K562 (cell line): Measurements from ENCODE around the gene DDRGK1. TPM values are rescaled to one million over a fixed set of nuclear protein-coding genes. Genes with fewer than 3 reads are reported as not detected.

Source experiments
- ATAC-seq: fragments of 200-7000 bp; cut with Tn5 transposase; 3 replicates; pipeline ENCODE4 v1.9.1; 2020; ENCODE audit warnings: moderate library complexity
- BruUV-seq: library from RNA; stranded (reverse); fragments of 400-500 nt; replicated peaks from 2 replicates; lab custom pipeline; 2021; lab: Mats Ljungman, UMichigan
- CTCF ChIA-PET: fragments of 300-600 bp; formaldehyde crosslinking; extraction: SDS; loops from one replicate; lab custom pipeline; 2021; ENCODE audit warnings: low intra/inter-chr PET ratio; lab: Yijun Ruan, JAX
- POLR2A ChIA-PET: fragments of 300-600, 350-650 bp; sonication (Branson Sonifier 250); formaldehyde crosslinking; extraction: SDS; loops from one replicate; lab custom pipeline; 2021; ENCODE audit warnings: antibody characterized with exemption, inconsistent platforms; lab: Yijun Ruan, JAX
- DNase-seq, 4 experiments: peaks; one replicate each; pipeline versions ENCODE4 v3.0.0 to v3.0.0-alpha.2; 2011 to 2018; ENCODE audit warnings: low spot score in 3 of 4, mixed read lengths in 3 of 4; ENCODE audit errors: extremely low read depth in 1 of 4
- FAIRE-seq: peaks from 2 replicates; lab custom pipeline; 2011; peaks lifted over from hg19 to GRCh38; lab: Jason Lieb, UNC
- H2AFZ ChIP-seq: 2 replicates; pipeline ENCODE4 v1.6.0; 2011; ENCODE audit warnings: low read depth, low read length, control low read depth, inconsistent platforms
- H3K27ac ChIP-seq: fragments of 200-600 bp; 3 replicates; pipeline ENCODE4 v1.8.0; 2011; ENCODE audit warnings: low read depth, mild to moderate bottlenecking, control low read depth, inconsistent platforms, low read length, moderate library complexity, mixed read lengths; ENCODE audit errors: extremely low read depth
- H3K27me3 ChIP-seq, 2 experiments: fragments of 300-600 bp in 1 of 2; 2 replicates in 1 of 2; 3 replicates in 1 of 2; pipeline versions ENCODE4 v1.6.0 to v1.8.0; 2011; ENCODE audit warnings: inconsistent platforms in 2 of 2, low read length in 2 of 2, mild to moderate bottlenecking in 1 of 2, mixed read lengths in 1 of 2, moderate library complexity in 1 of 2; ENCODE audit not compliant: control insufficient read depth in 2 of 2, insufficient read depth in 2 of 2
- H3K36me3 ChIP-seq: fragments of 300-600 bp; 3 replicates; pipeline ENCODE4 v1.8.0; 2011; ENCODE audit warnings: mild to moderate bottlenecking, low read length, inconsistent platforms; ENCODE audit not compliant: control insufficient read depth, insufficient read depth
- H3K4me1 ChIP-seq, 2 experiments: fragments of 200-600 bp in 1 of 2; replicated peaks in 1 of 2; 2 replicates in 1 of 2; 3 replicates in 1 of 2; pipeline versions ENCODE4 v1.5.1 to v1.8.0; 2011; ENCODE audit warnings: inconsistent platforms in 2 of 2, low read length in 2 of 2, mild to moderate bottlenecking in 1 of 2, mixed read lengths in 1 of 2, moderate library complexity in 1 of 2; ENCODE audit not compliant: control insufficient read depth in 2 of 2, insufficient read depth in 2 of 2
- H3K4me2 ChIP-seq: 2 replicates; pipeline ENCODE4 v1.6.1; 2011; ENCODE audit warnings: low read length, control low read depth, inconsistent platforms, mixed read lengths; ENCODE audit not compliant: insufficient read depth
- H3K4me3 ChIP-seq: fragments of 200-600 bp; sonication (generic), shearing (Covaris generic); 2 replicates; pipeline ENCODE4 v1.5.1; 2016; ENCODE audit warnings: control low read depth, inconsistent platforms
- H3K79me2 ChIP-seq: fragments of 200-600 bp; 3 replicates; pipeline ENCODE4 v1.8.0; 2011; ENCODE audit warnings: low read length, inconsistent platforms; ENCODE audit not compliant: control insufficient read depth, insufficient read depth
- H3K9ac ChIP-seq, 2 experiments: 2 replicates each; pipeline versions ENCODE4 v1.6.0 to v1.6.1; 2011; ENCODE audit warnings: low read depth in 2 of 2, low read length in 2 of 2, control low read depth in 1 of 2, inconsistent platforms in 1 of 2, mild to moderate bottlenecking in 1 of 2, mixed read lengths in 1 of 2; ENCODE audit not compliant: insufficient read depth in 1 of 2
- H3K9me1 ChIP-seq: one replicate; pipeline ENCODE4 v1.6.0; 2011; ENCODE audit warnings: inconsistent platforms, mild to moderate bottlenecking, low read length, moderate library complexity; ENCODE audit not compliant: control insufficient read depth, insufficient read depth
- H3K9me3 ChIP-seq: replicated peaks from 2 replicates; pipeline ENCODE4 v1.5.1; 2011; ENCODE audit warnings: low read depth, low read length, inconsistent platforms; ENCODE audit not compliant: control insufficient read depth, insufficient read depth
- H4K20me1 ChIP-seq: replicated peaks from 2 replicates; pipeline ENCODE4 v1.6.1; 2011; ENCODE audit warnings: low read length, inconsistent platforms, mixed read lengths; ENCODE audit not compliant: control insufficient read depth, insufficient read depth
- CREB5 ChIP-seq: fragments of 250-450 bp; sonication (Bioruptor Pico); IDR thresholded peaks from 2 replicates; pipeline ENCODE4 v1.5.0; 2020; ENCODE audit warnings: mild to moderate bottlenecking
- E2F8 ChIP-seq: fragments of 450-650 bp; IDR thresholded peaks from 2 replicates; pipeline ENCODE4 v1.7.1; 2018; ENCODE audit warnings: mild to moderate bottlenecking, low read depth; ENCODE audit not compliant: partially characterized antibody
- MITF ChIP-seq: IDR thresholded peaks from 2 replicates; pipeline ENCODE4 v1.6.1; 2014; ENCODE audit warnings: antibody characterized with exemption
- PTRF ChIP-seq: fragments of 450-650 bp; IDR thresholded peaks from 2 replicates; pipeline ENCODE4 v1.6.1; 2016; ENCODE audit warnings: mild to moderate bottlenecking, missing genetic modification characterization, missing compliant biosample characterization
- RREB1 ChIP-seq: fragments of 250-450 bp; sonication (Bioruptor Pico); IDR thresholded peaks from 2 replicates; pipeline ENCODE4 v1.4.0; 2020
- ZFP1 ChIP-seq: fragments of 450-650 bp; formaldehyde crosslinking; IDR thresholded peaks from 2 replicates; pipeline ENCODE4 v1.4.0; 2020; ENCODE audit warnings: mild to moderate bottlenecking, mixed read lengths
- ZNF75A ChIP-seq: fragments of 450-650 bp; formaldehyde crosslinking; IDR thresholded peaks from 2 replicates; pipeline ENCODE4 v1.4.0; 2020; ENCODE audit warnings: mild to moderate bottlenecking
- WGBS: fragments of 100-300 bp; shearing (Covaris generic); methylation state at CpG from one replicate; pipeline ENCODE4 v1.1.6; 2016; ENCODE audit warnings: low coverage, mixed read lengths; ENCODE audit not compliant: insufficient coverage; ENCODE audit errors: missing lambda C conversion rate; 5-methylcytosine and 5-hydroxymethylcytosine counted together
- in situ Hi-C: fragments of 300-500 bp; cut with MboI; formaldehyde crosslinking; loops from 4 replicates; pipeline ENCODE4 v1.15.0; 2018; ENCODE audit warnings: inconsistent platforms, mixed read lengths
- intact Hi-C: fragments of 100-400 bp; cut with micrococcal nuclease; formaldehyde crosslinking; loops from 2 replicates; pipeline ENCODE4 v1.14.2; 2022
- polyA plus RNA-seq, 8 experiments: library from polyadenylated mRNA; depleted of rRNA in 4 of 8; stranded (reverse) in 5 of 8; unstranded in 3 of 8; fragments of >200 nt; fragmentation: Nextera tagmentation in 2 of 8; fragmentation: Illumina TruSeq in 1 of 8; extraction: Ambion mirVana in 2 of 8; extraction: Trizol in 1 of 8; gene quantifications; 2 replicates each; pipeline versions ENCODE4 v1.2.1 to v1.2.3, GENCODE V29; 2011 to 2014; ENCODE audit warnings: inconsistent platforms in 1 of 8, missing spikeins in 1 of 8
- total RNA-seq, 7 experiments: library from RNA; depleted of rRNA in 6 of 7; stranded (reverse); fragments of >200 nt in 6 of 7; fragmentation: Illumina TruSeq in 2 of 7; extraction: Trizol in 2 of 7; gene quantifications; 2 replicates each; pipeline versions ENCODE4 v1.2.1 to v1.2.3, GENCODE V29; 2011 to 2021; ENCODE audit warnings: low replicate concordance in 1 of 7

Gene DDRGK1
- total and polyA plus RNA-seq, 9 of the 15 experiments (the other 6 are each of a cell fraction or from before 2014, with no cell fraction given): 2.3 to 54.4 (median 29.1) TPM

- peak; percentile 40 for TF ChIP-seq E2F8
- no peak for TF ChIP-seq MITF
Observed at GRCh38 chr20:3203315-3204123, 963 bp downstream of the DDRGK1 start (continued).

GRCh38 chr20:3202965-3203314 is 1.5 kb downstream of the DDRGK1 start:
- no TSS peak for BruUV-seq
- 13% methylated on average over 9 of the region's 9 CpGs for WGBS
- Histone ChIP-seq H3K36me3 (peaks cover 30% of the 10 kb centered on the region; the same call in 2 of the 3 replicates), H3K27me3 (no peaks in the 10 kb centered on the region), H4K20me1 (no peaks in the 10 kb centered on the region), H3K9me1 (no peaks in the 10 kb centered on the region), H3K27ac (peak overlapping the region; percentile 69), H3K4me1 (peaks cover 7 to 32% of the 10 kb centered on the region in 2 experiments; a peak in 4 of 5 replicates), H3K9ac (peak overlapping the region; percentile 73 to 93; a peak in 3 of 4 replicates), H3K4me2 (peak overlapping the region; percentile 81), H3K79me2 (peaks cover 23% of the 10 kb centered on the region), H3K9me3 (no peaks in the 10 kb centered on the region), H2AFZ (no peak overlapping the region), H3K4me3 (peak overlapping the region; percentile 63)
- CTCF ChIA-PET: no interaction called here
- intact Hi-C loops: no loop called here
- in situ Hi-C loops: no loop called here
- ATAC-seq (peak; percentile 6; the same call in 2 of the 3 replicates), FAIRE-seq (no peak), DNase-seq (no peak)
- POLR2A ChIA-PET: interaction anchor here (0.6 to 0.9 kb wide), 6 partner anchors 8 to 545 kb away, joined by 3 to 4 read pairs (median 4); no protein-coding TSS in a partner anchor
- TF ChIP-seq RREB1 (no peak), CREB5 (CRISPR knock-in tag) (no peak), ZFP1 (no peak), PTRF (tag) (no peak), ZNF75A (CRISPR knock-in tag) (no peak)
